HG03469 (cell line): ENCODE results near the gene RICTOR.
A peak's percentile ranks its signal among the peaks of the same experiment; 100 is the strongest.

ENCODE experiments used
- ATAC-seq: cut with Tn5 transposase; IDR thresholded peaks from one replicate; pipeline ENCODE4 v1.9.1; 2021; ENCODE audit warnings: mild to moderate bottlenecking, moderate library complexity, moderate number of reproducible peaks; ENCODE audit not compliant: unreplicated experiment

The RICTOR gene

GRCh38 chr5:39100301-39100850, 26.2 kb upstream of the RICTOR start:
- no peak for ATAC-seq

DNA sequence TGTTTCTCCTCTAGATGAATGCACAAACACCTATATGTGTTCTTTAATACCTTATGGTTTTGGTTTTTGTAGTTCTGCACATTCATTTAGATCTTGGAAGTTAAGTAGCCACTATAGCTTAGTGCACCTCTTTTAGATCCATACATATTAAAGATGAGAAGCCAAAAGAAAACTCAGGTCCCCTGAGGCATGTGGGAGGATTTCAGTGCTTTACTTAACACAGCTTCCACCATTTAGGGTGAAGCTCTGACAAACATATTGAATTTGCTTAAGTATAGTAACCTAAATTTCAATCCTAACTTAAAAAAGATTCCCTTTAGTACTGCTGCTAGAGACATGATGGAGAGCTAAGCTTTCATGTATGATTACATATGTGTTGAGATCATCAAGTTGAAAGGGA, 25.6 kb upstream of the RICTOR start:
- ATAC-seq = no peak

GRCh38 chr5:39093352-39093751, 19.2 kb upstream of the RICTOR start:
- no peak for ATAC-seq

DNA sequence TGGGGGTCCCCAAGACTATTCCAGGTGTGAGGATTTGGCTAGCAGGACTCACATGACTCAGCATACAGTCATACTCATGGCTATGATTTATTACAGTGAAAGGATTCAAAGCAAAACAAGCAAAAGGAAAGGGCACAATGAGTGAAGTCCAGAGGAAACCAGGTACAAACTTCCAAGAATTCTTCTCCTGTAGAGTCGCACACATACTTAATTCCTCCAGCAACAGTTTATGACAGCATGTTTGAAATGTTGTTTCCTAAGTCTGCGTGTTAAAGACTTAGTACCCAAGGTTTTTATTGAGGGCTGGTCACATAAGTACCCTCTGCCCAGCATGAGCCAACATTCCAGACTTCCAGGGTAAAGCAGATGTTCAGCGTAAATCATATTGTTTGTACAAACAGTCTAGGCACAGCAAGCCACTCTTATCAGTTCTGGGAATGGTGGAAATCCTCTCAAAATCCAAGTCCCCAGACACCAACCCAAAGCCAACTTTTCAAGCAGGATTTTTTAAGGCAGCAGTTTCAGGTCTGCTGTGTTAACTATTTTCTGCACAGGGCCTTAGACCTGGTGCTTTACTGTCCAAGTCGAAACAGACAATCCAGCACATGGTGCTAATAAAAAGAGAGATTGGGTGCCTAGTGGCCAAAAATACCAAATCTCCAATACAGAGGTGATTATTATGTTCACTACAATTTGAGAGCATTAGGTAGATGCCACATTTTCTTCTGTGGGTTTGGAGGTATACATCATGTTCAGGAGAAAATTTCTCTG, 18.6 kb upstream of the RICTOR start:
- ATAC-seq = no peak

GRCh38 chr5:39091940-39092580, 17.9 kb upstream of the RICTOR start:
- ATAC-seq = no peak

- no peak for ATAC-seq
Observed at GRCh38 chr5:39083968-39084367, 9.8 kb upstream of the RICTOR start.

- no peak for ATAC-seq
Observed at GRCh38 chr5:39082995-39083394, 8.8 kb upstream of the RICTOR start.

DNA sequence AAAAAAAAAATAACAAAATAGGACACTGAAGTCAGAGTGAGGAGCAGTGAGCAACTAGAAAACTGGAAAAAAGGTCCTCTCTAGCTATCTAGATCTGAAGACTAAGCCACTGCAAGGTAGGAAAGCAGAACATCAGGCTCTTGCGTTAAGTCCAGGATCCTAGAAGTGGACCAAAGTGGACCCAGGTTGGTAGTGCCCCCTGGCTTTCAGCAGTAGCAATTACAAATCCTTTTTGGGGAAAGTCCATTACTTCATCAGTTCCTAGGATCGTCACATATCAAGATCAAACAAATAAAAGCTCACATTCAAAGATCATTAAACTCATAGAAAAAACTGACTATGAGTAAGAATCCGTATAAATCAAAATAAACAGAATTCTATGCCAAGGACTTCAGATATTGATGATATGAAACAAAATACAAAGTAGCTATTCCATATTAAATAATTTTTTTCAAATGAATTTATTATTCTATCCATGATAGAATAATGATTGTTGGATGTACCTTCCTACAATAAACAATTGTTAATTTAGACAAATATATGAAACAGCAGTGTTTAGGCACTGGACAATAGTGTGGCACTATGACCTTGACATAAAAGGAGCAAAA, 6.5 kb upstream of the RICTOR start:
- no peak for ATAC-seq

GRCh38 chr5:39080168-39080567, 6.0 kb upstream of the RICTOR start:
- ATAC-seq = no peak

- no peak for ATAC-seq
Observed at GRCh38 chr5:39079147-39079546, 4.9 kb upstream of the RICTOR start.

GRCh38 chr5:39076757-39077728, 2.8 kb upstream of the RICTOR start:
- peak; percentile 24 for ATAC-seq

DNA sequence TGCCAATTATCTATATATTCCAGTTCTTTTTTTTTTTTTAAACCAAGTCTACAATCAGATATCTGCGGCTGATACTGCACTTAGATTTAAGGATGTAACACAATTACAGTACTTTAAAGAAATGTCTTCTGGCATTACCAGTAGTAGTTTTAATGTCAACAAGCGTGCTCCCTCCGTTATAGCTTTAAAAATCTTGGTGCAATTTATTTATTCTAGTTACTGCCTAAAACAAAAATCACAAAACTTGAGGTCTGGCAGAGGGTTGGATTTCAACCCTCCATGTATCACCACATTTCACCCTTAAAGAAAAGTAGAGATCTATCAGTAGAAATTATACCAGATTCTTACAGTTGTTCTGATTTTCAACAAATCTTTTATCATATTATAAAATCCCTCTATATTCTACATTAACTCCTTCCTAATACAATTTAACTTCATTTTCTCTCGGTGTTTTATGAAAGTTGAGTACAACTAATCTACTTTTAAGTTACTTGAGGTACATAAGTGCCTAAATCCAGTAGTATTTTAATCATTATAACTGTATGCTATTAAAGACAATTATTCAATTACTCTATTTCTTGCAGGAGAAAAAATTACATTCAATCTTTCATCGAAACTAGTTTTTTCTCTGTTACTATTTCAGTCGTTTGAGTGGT, 2.0 kb upstream of the RICTOR start:
- ATAC-seq = no peak

- peak; percentile 6 for ATAC-seq
Observed at GRCh38 chr5:39073767-39074016, 507 bp downstream of the RICTOR start.

DNA sequence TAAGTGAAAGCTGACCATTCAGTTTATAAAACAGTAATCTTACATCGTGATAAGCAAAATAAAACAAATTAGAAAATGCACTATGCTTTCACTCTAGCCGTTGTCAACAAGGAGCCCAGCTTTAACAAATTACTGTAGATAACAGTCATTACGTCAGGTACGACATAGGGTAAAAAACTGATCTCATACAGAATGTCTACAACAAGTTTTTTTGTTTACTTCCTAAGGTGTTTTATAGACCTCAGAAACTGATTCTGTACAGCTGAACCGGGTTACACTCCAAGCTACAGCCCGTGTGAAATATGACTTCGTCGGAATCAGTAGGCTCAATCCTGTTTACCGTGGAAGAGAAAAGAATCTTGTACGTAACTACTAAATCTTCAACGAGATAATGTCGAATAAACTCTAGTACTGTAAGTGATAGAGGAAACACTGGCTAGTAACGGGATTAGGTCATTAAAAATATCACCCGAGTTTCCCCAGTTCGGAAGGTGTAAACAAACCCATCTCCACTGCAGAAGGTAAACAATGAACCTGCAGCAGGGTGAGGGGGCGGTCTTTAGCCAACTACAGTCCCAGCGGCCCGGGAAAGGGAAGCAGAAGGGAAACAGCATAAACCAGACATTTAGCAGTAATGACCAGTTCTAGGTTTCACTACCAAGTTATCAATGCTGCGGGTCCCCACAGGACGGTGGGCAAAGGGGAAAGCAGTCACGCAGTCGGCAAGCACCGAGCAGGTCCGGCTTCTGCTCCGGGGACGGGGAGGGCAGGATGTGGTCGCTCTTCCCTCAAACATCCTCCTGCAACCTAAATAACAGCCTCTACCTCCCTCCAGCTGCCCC, 1.1 kb downstream of the RICTOR start:
- ATAC-seq = peak; percentile 19

DNA sequence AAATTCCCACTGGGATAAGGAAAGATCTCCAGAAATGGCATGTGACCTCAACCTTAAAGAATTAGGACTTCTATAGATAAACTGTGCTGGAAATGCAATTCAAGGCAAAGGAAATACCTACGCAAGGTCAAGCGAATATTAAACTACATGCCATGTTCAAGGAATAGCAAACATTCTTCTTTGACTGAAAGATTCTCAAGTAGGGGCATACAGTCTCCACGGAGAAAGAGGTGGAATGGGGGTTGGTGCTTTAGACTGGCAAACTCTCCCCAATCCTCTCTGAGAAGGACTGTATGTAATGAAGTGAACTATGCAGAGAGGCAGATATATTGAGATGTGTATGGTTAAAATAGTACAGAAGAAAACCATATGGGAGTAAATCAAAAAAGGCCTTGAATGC, 6.1 kb downstream of the RICTOR start:
- ATAC-seq = no peak

GRCh38 chr5:39064450-39064849, 9.7 kb downstream of the RICTOR start:
- ATAC-seq = no peak

GRCh38 chr5:39063037-39063436, 11.2 kb downstream of the RICTOR start:
- ATAC-seq = no peak

GRCh38 chr5:39062530-39062929, 11.7 kb downstream of the RICTOR start:
- no peak for ATAC-seq

- ATAC-seq = no peak
Observed at GRCh38 chr5:39062104-39062503, 12.1 kb downstream of the RICTOR start.

DNA sequence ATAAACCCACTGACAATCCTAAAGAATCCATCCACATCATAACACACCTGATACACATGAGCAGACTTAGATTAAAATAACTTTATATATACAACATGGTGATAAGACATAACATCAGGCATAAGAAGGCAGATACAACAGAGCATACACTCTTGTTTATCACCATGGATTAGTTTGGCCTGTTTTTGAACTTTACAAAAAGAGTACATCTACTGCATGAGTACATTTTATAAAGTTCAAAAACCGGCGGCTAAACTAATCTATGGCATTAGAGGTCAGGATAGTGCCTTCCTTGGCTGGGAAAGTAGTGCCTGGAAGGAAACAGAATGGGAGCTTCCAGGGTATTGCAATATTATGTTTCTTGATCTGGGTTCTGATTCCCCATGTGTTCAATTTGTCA, 15.1 kb downstream of the RICTOR start:
- ATAC-seq = no peak
